K562 (cell line): ENCODE results near the gene MAP2K7. TPM values are rescaled to one million over a fixed set of nuclear protein-coding genes. Genes with fewer than 3 reads are reported as not detected.

Source experiments
- CREB1 ChIP-seq, 2 experiments: sonication (generic) in 1 of 2; formaldehyde crosslinking in 1 of 2; IDR thresholded peaks; 2 replicates each; pipeline versions ENCODE4 v1.6.1 to v1.8.0; 2012 to 2022; ENCODE audit warnings: inconsistent platforms in 1 of 2, mild to moderate bottlenecking in 1 of 2, missing genetic modification reagents in 1 of 2, moderate library complexity in 1 of 2
- EGR1 ChIP-seq: fragments of 450-650 bp; conservative IDR thresholded peaks from 2 replicates; pipeline ENCODE4 v1.6.1; 2017; ENCODE audit warnings: mild to moderate bottlenecking
- ESRRA ChIP-seq: fragments of 450-650 bp; IDR thresholded peaks from 2 replicates; pipeline ENCODE4 v1.6.1; 2014; ENCODE audit warnings: low read depth, mild to moderate bottlenecking, moderate library complexity, borderline replicate concordance
- ESRRB ChIP-seq: fragments of 250-450 bp; sonication (Bioruptor Pico); IDR thresholded peaks from 2 replicates; pipeline ENCODE4 v1.5.0; 2020; ENCODE audit warnings: mild to moderate bottlenecking, moderate library complexity, borderline replicate concordance
- GABPA ChIP-seq: fragments of 200-800 bp; sonication (Bioruptor generic); conservative IDR thresholded peaks from 2 replicates; pipeline ENCODE4 v1.6.1; 2016; ENCODE audit warnings: low read depth, missing genetic modification characterization, missing compliant biosample characterization
- GABPB1 ChIP-seq: sonication (generic); formaldehyde crosslinking; IDR thresholded peaks from 2 replicates; pipeline ENCODE4 v1.8.0; 2022; ENCODE audit warnings: mild to moderate bottlenecking, missing genetic modification reagents
- HBP1 ChIP-seq: fragments of 450-650 bp; formaldehyde crosslinking; IDR thresholded peaks from 2 replicates; pipeline ENCODE4 v1.4.0; 2022; ENCODE audit warnings: missing genetic modification characterization
- HMGN3 ChIP-seq: IDR thresholded peaks from 2 replicates; pipeline ENCODE4 v1.6.1; 2011; ENCODE audit warnings: borderline replicate concordance, low read depth, mild to moderate bottlenecking, mixed read lengths, low read length; ENCODE audit not compliant: insufficient read length; ENCODE audit errors: extremely low read depth
- MEIS2 ChIP-seq: fragments of 450-650 bp; IDR thresholded peaks from 2 replicates; pipeline ENCODE4 v1.6.1; 2014; ENCODE audit warnings: mild to moderate bottlenecking; ENCODE audit not compliant: partially characterized antibody
- MTA3 ChIP-seq: fragments of 450-650 bp; formaldehyde crosslinking; IDR thresholded peaks from 2 replicates; pipeline ENCODE4 v1.6.1; 2017; ENCODE audit warnings: mild to moderate bottlenecking, borderline replicate concordance
- MYC ChIP-seq, 2 experiments: fragments of 250-450 bp in 1 of 2; sonication (Bioruptor Pico) in 1 of 2; IDR thresholded peaks; 2 replicates each; pipeline versions ENCODE4 v1.5.1 to v1.6.1; 2012 to 2021; ENCODE audit warnings: low read depth in 2 of 2, borderline replicate concordance in 1 of 2, improper control_type of control experiment in 1 of 2, low read length in 1 of 2, mild to moderate bottlenecking in 1 of 2, moderate library complexity in 1 of 2
- MYNN ChIP-seq, 2 experiments: sonication (generic); formaldehyde crosslinking in 1 of 2; IDR thresholded peaks; 2 replicates each; pipeline versions ENCODE4 v1.5.0 to v1.6.1; 2016 to 2020; ENCODE audit warnings: antibody characterized with exemption in 1 of 2, missing genetic modification reagents in 1 of 2
- NRF1 ChIP-seq, 2 experiments: fragments of 450-650 bp; IDR thresholded peaks in 1 of 2; conservative IDR thresholded peaks in 1 of 2; 2 replicates each; pipeline ENCODE4 v1.6.1; 2014; ENCODE audit warnings: mild to moderate bottlenecking in 2 of 2
- PHB ChIP-seq: fragments of 250-450 bp; sonication (Bioruptor Pico); IDR thresholded peaks from 2 replicates; pipeline ENCODE4 v1.5.0; 2021
- POLR2A ChIP-seq: fragments of 450-650 bp; conservative IDR thresholded peaks from 2 replicates; pipeline ENCODE4 v1.6.1; 2016
- RBFOX2 ChIP-seq: fragments of 200-400 bp; formaldehyde crosslinking; IDR thresholded peaks from 2 replicates; pipeline ENCODE4 v1.6.1; 2017; ENCODE audit warnings: low read depth, mild to moderate bottlenecking, low read length, moderate library complexity
- RBM22 ChIP-seq: fragments of 200-400 bp; formaldehyde crosslinking; IDR thresholded peaks from 2 replicates; pipeline ENCODE4 v1.6.1; 2018; ENCODE audit warnings: low read length, low read depth; ENCODE audit not compliant: poor library complexity, severe bottlenecking
- RUNX1 ChIP-seq: sonication (generic); IDR thresholded peaks from 2 replicates; pipeline ENCODE4 v1.6.1; 2016; ENCODE audit warnings: antibody characterized with exemption, low read depth
- SAFB ChIP-seq: fragments of 200-400 bp; formaldehyde crosslinking; IDR thresholded peaks from 2 replicates; pipeline ENCODE4 v1.6.1; 2017; ENCODE audit warnings: low read depth, low read length, borderline replicate concordance
- SIN3A ChIP-seq, 2 experiments: fragments of 150-350 bp in 1 of 2; IDR thresholded peaks; 2 replicates each; pipeline ENCODE4 v1.6.1; 2011 to 2016; ENCODE audit warnings: borderline replicate concordance in 2 of 2, low read depth in 2 of 2, low read length in 2 of 2, mild to moderate bottlenecking in 2 of 2, moderate library complexity in 2 of 2; ENCODE audit not compliant: control insufficient read depth in 1 of 2
- SIRT6 ChIP-seq: IDR thresholded peaks from one replicate; pipeline ENCODE4 v1.6.1; 2012; ENCODE audit warnings: low read depth, mild to moderate bottlenecking, control low read depth, inconsistent platforms, low read length, moderate library complexity
- SUPT5H ChIP-seq: fragments of 450-650 bp; IDR thresholded peaks from 2 replicates; pipeline ENCODE4 v1.6.1; 2016
- ZBTB7A ChIP-seq: IDR thresholded peaks from 2 replicates; pipeline ENCODE4 v1.6.1; 2011; ENCODE audit warnings: low read depth, mild to moderate bottlenecking, low read length, moderate library complexity, borderline replicate concordance; ENCODE audit not compliant: control insufficient read depth
- ZNF184 ChIP-seq: sonication (generic); formaldehyde crosslinking; IDR thresholded peaks from 2 replicates; pipeline ENCODE4 v1.5.0; 2020; ENCODE audit warnings: missing genetic modification reagents
- ZNF197 ChIP-seq: fragments of 200-800 bp; sonication (Bioruptor generic); IDR thresholded peaks from 2 replicates; pipeline ENCODE4 v1.6.1; 2016; ENCODE audit warnings: low read depth, missing genetic modification characterization, missing compliant biosample characterization
- ZNF75A ChIP-seq: fragments of 450-650 bp; formaldehyde crosslinking; IDR thresholded peaks from 2 replicates; pipeline ENCODE4 v1.4.0; 2020; ENCODE audit warnings: mild to moderate bottlenecking
- ZSCAN32 ChIP-seq: fragments of 450-650 bp; formaldehyde crosslinking; IDR thresholded peaks from 2 replicates; pipeline ENCODE4 v1.4.0; 2020; ENCODE audit warnings: mild to moderate bottlenecking, moderate library complexity
- polyA plus RNA-seq, 8 experiments: library from polyadenylated mRNA; depleted of rRNA in 4 of 8; stranded (reverse) in 5 of 8; unstranded in 3 of 8; fragments of >200 nt; fragmentation: Nextera tagmentation in 2 of 8; fragmentation: Illumina TruSeq in 1 of 8; extraction: Ambion mirVana in 2 of 8; extraction: Trizol in 1 of 8; gene quantifications; 2 replicates each; pipeline versions ENCODE4 v1.2.1 to v1.2.3, GENCODE V29; 2011 to 2014; ENCODE audit warnings: inconsistent platforms in 1 of 8, missing spikeins in 1 of 8
- total RNA-seq, 7 experiments: library from RNA; depleted of rRNA in 6 of 7; stranded (reverse); fragments of >200 nt in 6 of 7; fragmentation: Illumina TruSeq in 2 of 7; extraction: Trizol in 2 of 7; gene quantifications; 2 replicates each; pipeline versions ENCODE4 v1.2.1 to v1.2.3, GENCODE V29; 2011 to 2021; ENCODE audit warnings: low replicate concordance in 1 of 7

Gene MAP2K7
- total and polyA plus RNA-seq, 9 of the 15 experiments (the other 6 are each of a cell fraction or from before 2014, with no cell fraction given): 0.51 to 45.8 (median 14.1) TPM

GRCh38 chr19:7926021-7926726, 22.5 kb downstream of the MAP2K7 start, which contains the start of gene CTXN1 (continued):
- 0 out of 2 replicates have a peak, but pooled peaks have one; percentile 23 for TF ChIP-seq ESRRA
- no peak for TF ChIP-seq GABPA (tag)
- peak; percentile 59; the same call in 1 of the 2 replicates for TF ChIP-seq RBFOX2
- TF ChIP-seq ZNF184 (CRISPR knock-in tag): no peak
- TF ChIP-seq ZNF75A: peak; percentile 42; the same call in 1 of the 2 replicates
- TF ChIP-seq EGR1: peak; percentile 77
- TF ChIP-seq MYNN (IDR thresholded peaks at IDR 0.05): peak; percentile 68; the same call in 1 of the 2 replicates
- no peak for TF ChIP-seq MYNN (CRISPR knock-in tag; IDR thresholded peaks at IDR 0.05)
- peak; percentile 60; the same call in 1 of the 2 replicates for TF ChIP-seq MTA3
- 0 out of 2 replicates have a peak, but pooled peaks have one; percentile 22 for TF ChIP-seq MYC (IDR thresholded peaks at IDR 0.05; ENCODE audit: low read depth, low read length)
- TF ChIP-seq MYC (CRISPR knock-in tag; IDR thresholded peaks at IDR 0.05; ENCODE audit: borderline replicate concordance, low read depth): no peak
- TF ChIP-seq HBP1 (CRISPR knock-in tag): peak; percentile 52; the same call in 1 of the 2 replicates
- TF ChIP-seq HMGN3: peak; percentile 65
- peak; percentile 82 for TF ChIP-seq POLR2A
- TF ChIP-seq ZBTB7A: peak; percentile 61; the same call in 1 of the 2 replicates
- TF ChIP-seq SIRT6: peak; percentile 90
- 0 out of 4 replicates have a peak, but pooled peaks have one; percentile 14 to 44 for TF ChIP-seq SIN3A (IDR thresholded peaks at IDR 0.05; ENCODE audit: borderline replicate concordance in 2 of 2, control insufficient read depth in 1 of 2, low read depth in 2 of 2, low read length in 2 of 2)
- TF ChIP-seq ZSCAN32 (CRISPR knock-in tag): 0 out of 2 replicates have a peak, but pooled peaks have one; percentile 15
- peak; percentile 73 for TF ChIP-seq RBM22
- TF ChIP-seq CREB1 (IDR thresholded peaks at IDR 0.05): no peak
- peak; percentile 22; the same call in 1 of the 2 replicates for TF ChIP-seq CREB1 (CRISPR knock-in tag; IDR thresholded peaks at IDR 0.05)
- TF ChIP-seq MEIS2: peak; percentile 15
- TF ChIP-seq SUPT5H: peak; percentile 78
- TF ChIP-seq RUNX1: no peak
- 0 out of 2 replicates have a peak, but pooled peaks have one; percentile 80 for TF ChIP-seq PHB (CRISPR knock-in tag)
- TF ChIP-seq ESRRB (CRISPR knock-in tag): peak; percentile 41; the same call in 1 of the 2 replicates
- peak; percentile 36; the same call in 1 of the 2 replicates for TF ChIP-seq GABPB1 (CRISPR knock-in tag)
- TF ChIP-seq NRF1 (conservative IDR thresholded peaks at IDR 0.05 in 1 of 2, IDR thresholded peaks at IDR 0.05 in 1 of 2): peak; percentile 85 to 87
- TF ChIP-seq SAFB: peak; percentile 81; the same call in 1 of the 2 replicates
- no peak for TF ChIP-seq ZNF197
